DOHH2 (cell line): ENCODE data around the gene CGNL1.

Source experiments
- H3F3A ChIP-seq: fragments of 200-600 bp; sonication (generic), shearing (Covaris generic); 2 replicates; pipeline ENCODE4 v1.6.0; 2016; ENCODE audit warnings: antibody characterized with exemption, mild to moderate bottlenecking; ENCODE audit not compliant: control insufficient read depth, insufficient read depth
- H3K27ac ChIP-seq: fragments of 200-600 bp; sonication (generic); 2 replicates; pipeline ENCODE4 v1.5.1; 2014; ENCODE audit warnings: low read depth, mild to moderate bottlenecking, low read length, moderate library complexity
- H3K27me3 ChIP-seq: fragments of 200-600 bp; sonication (generic); 2 replicates; pipeline ENCODE4 v1.6.1; 2014; ENCODE audit warnings: mild to moderate bottlenecking, low read length, mixed read lengths; ENCODE audit not compliant: control insufficient read depth
- H3K36me3 ChIP-seq: fragments of 200-600 bp; sonication (generic); 2 replicates; pipeline ENCODE4 v1.6.1; 2014; ENCODE audit warnings: mild to moderate bottlenecking, low read length, moderate library complexity, mixed read lengths; ENCODE audit not compliant: control insufficient read depth
- H3K4me1 ChIP-seq: fragments of 200-600 bp; sonication (generic); 2 replicates; pipeline ENCODE4 v1.6.1; 2014; ENCODE audit warnings: mild to moderate bottlenecking, low read length, mixed read lengths; ENCODE audit not compliant: control insufficient read depth
- H3K4me2 ChIP-seq: fragments of 200-600 bp; sonication (generic); 2 replicates; pipeline ENCODE4 v1.6.0; 2014; ENCODE audit warnings: mild to moderate bottlenecking, low read length, moderate library complexity
- H3K4me3 ChIP-seq: fragments of 200-600 bp; sonication (generic); 2 replicates; pipeline ENCODE4 v1.5.1; 2014; ENCODE audit warnings: mild to moderate bottlenecking, low read length, mixed read lengths
- H3K79me2 ChIP-seq: fragments of 200-600 bp; sonication (generic); 2 replicates; pipeline ENCODE4 v1.6.1; 2014; ENCODE audit warnings: mild to moderate bottlenecking, low read length, mixed read lengths; ENCODE audit not compliant: control insufficient read depth
- H3K9me2 ChIP-seq: fragments of 200-600 bp; sonication (generic); replicated peaks from 2 replicates; pipeline ENCODE4 v1.6.1; 2014; ENCODE audit warnings: mild to moderate bottlenecking, low read length, mixed read lengths; ENCODE audit not compliant: control insufficient read depth
- H3K9me3 ChIP-seq: fragments of 200-600 bp; sonication (generic); 2 replicates; pipeline ENCODE4 v1.6.1; 2014; ENCODE audit warnings: antibody characterized with exemption, low read length, mixed read lengths; ENCODE audit not compliant: control insufficient read depth, insufficient read depth
- H4K20me1 ChIP-seq: fragments of 200-600 bp; sonication (generic); 2 replicates; pipeline ENCODE4 v1.6.0; 2014; ENCODE audit warnings: low read depth, mild to moderate bottlenecking, antibody characterized with exemption, low read length, moderate library complexity; ENCODE audit not compliant: control insufficient read depth, insufficient read depth
- EZH2phosphoT487 ChIP-seq: fragments of 200-600 bp; sonication (generic); IDR thresholded peaks from 2 replicates; pipeline ENCODE4 v1.6.1; 2017; ENCODE audit warnings: borderline replicate concordance, mild to moderate bottlenecking, antibody characterized with exemption, low read length, moderate library complexity, mixed read lengths
- TF ChIP-seq, protein P1 (sequence below): fragments of 200-600 bp; sonication (generic); IDR thresholded peaks from one replicate; pipeline ENCODE4 v1.5.1; 2014; ENCODE audit warnings: antibody characterized with exemption, mild to moderate bottlenecking, low read depth, low read length; ENCODE audit not compliant: poor library complexity, severe bottlenecking

Gene CGNL1

DNA sequence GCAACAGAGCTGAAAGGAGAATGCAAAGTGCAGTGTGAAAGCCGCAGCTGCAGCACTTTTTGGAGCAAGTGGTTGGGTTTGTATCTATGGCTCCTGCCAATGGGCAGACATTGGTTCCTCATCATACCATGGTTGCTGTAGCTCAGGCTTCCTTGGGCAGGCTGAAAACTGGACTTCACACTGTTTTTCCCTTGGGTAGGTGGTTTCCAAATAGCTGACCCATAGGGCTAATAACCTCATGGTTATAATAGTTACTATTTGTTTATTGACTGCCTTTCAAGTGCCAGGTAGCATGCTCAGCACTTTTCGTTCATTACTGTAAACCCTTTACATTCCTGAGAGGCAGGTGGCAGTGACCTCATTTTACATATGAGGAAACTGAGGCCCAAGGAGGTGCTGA lies 4.5 kb downstream of the CGNL1 start:
- TF ChIP-seq, protein P1, sequence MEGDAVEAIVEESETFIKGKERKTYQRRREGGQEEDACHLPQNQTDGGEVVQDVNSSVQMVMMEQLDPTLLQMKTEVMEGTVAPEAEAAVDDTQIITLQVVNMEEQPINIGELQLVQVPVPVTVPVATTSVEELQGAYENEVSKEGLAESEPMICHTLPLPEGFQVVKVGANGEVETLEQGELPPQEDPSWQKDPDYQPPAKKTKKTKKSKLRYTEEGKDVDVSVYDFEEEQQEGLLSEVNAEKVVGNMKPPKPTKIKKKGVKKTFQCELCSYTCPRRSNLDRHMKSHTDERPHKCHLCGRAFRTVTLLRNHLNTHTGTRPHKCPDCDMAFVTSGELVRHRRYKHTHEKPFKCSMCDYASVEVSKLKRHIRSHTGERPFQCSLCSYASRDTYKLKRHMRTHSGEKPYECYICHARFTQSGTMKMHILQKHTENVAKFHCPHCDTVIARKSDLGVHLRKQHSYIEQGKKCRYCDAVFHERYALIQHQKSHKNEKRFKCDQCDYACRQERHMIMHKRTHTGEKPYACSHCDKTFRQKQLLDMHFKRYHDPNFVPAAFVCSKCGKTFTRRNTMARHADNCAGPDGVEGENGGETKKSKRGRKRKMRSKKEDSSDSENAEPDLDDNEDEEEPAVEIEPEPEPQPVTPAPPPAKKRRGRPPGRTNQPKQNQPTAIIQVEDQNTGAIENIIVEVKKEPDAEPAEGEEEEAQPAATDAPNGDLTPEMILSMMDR, result no peak
- no peak for TF ChIP-seq EZH2phosphoT487

DNA sequence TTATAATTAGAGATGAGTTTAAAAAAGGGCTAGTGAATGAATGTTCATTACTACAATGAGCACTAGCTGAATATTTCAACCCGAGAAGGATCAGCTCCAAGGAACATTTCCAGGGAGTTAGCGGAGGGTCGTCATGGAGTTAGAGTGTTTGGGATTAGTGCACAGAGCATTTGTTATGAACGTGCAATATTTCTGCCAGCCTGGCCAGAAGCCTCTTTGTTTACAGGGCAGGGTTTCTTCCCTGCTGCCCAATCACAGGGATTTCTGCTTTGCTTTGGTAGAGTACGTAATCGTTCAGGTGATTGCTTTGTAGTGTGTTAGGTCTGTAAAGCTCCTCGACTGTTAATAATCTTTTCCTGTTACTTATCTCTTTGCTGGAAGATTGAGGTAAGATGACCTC lies 5.9 kb downstream of the CGNL1 start:
- Histone ChIP-seq H3K9me2 (no peaks in the 10 kb centered on the region), H3K27ac (no peak overlapping the region), H3K36me3 (no peaks in the 10 kb centered on the region), H3K27me3 (peaks cover 6% of the 10 kb centered on the region; the same call in 1 of the 2 replicates), H3K9me3 (no peaks in the 10 kb centered on the region), H3K79me2 (no peaks in the 10 kb centered on the region), H3F3A (no peaks in the 10 kb centered on the region), H3K4me2 (no peak overlapping the region), H4K20me1 (no peaks in the 10 kb centered on the region), H3K4me3 (no peak overlapping the region), H3K4me1 (no peaks in the 10 kb centered on the region)
- TF ChIP-seq, protein P1, result no peak
- no peak for TF ChIP-seq EZH2phosphoT487

More for the DNA sequence above, 4.5 kb downstream of the CGNL1 start:
- H3K4me1 ChIP-seq, result no peaks in the 10 kb centered on the region
- no peaks in the 10 kb centered on the region for H4K20me1 ChIP-seq
- no peak overlapping the region for H3K27ac ChIP-seq
- H3F3A ChIP-seq, result no peaks in the 10 kb centered on the region
- no peak overlapping the region for H3K4me3 ChIP-seq
- H3K36me3 ChIP-seq, result no peaks in the 10 kb centered on the region
- H3K4me2 ChIP-seq, result no peak overlapping the region
- H3K9me3 ChIP-seq, result no peaks in the 10 kb centered on the region
- H3K27me3 ChIP-seq, result peaks cover 4% of the 10 kb centered on the region; the same call in 1 of the 2 replicates
- no peaks in the 10 kb centered on the region for H3K9me2 ChIP-seq
- no peaks in the 10 kb centered on the region for H3K79me2 ChIP-seq

DNA sequence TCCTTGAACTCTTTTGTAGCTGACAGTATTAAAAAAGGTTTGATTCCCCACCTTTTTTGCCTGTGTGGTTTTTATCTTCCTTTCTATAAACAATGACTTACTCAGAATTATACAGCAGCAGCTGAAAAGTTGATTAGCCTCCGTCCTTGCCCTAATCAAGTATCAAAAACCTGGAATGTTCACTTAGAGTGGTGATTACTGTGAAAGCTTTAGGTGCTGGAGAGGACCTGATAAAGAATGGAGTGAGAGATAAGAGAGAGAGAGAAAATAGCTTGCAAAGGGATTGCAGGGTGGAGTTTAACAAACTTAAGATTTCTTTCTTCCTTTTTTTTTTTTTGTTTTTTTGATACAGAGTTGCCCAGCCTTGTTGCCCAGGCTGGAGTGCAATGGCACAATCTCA lies 6.7 kb downstream of the CGNL1 start:
- TF ChIP-seq, protein P1, result no peak
- TF ChIP-seq EZH2phosphoT487, result no peak
- Histone ChIP-seq H4K20me1 (no peaks in the 10 kb centered on the region), H3F3A (no peaks in the 10 kb centered on the region), H3K27me3 (peaks cover 6% of the 10 kb centered on the region; the same call in 1 of the 2 replicates), H3K9me2 (no peaks in the 10 kb centered on the region), H3K4me1 (no peaks in the 10 kb centered on the region), H3K27ac (no peak overlapping the region), H3K9me3 (no peaks in the 10 kb centered on the region), H3K79me2 (no peaks in the 10 kb centered on the region), H3K4me3 (no peak overlapping the region), H3K36me3 (no peaks in the 10 kb centered on the region), H3K4me2 (no peak overlapping the region)
